Measurements from ENCODE around the gene C10orf67.
"Not testable (repeated sequence)": the region's sequence is repeated elsewhere in the genome, so short reads cannot be mapped to it uniquely, and the experiment has no call there.

The C10orf67 gene

DNA sequence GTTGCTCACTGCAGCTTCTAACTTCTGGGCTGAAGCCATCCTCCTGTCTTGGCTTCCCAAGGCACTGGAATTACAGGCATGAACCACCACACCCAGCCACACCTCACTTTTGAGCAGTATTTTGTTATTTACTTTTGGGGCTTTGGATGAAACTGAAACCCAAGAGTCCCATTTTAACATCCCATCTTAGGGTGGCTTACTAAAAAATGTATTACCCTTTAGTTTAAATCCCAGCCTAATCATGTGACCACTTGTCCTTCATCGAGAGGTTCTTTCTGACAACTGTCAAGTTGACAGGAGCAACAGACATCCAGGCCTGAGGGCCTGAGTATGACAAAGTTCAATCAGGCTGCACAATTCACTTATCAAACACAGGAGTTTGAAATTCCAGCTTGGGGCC, 33.6 kb downstream of the C10orf67 start:
- H3K27ac ChIP-seq (ENCODE audit: low read depth, low read length) = no peak overlapping the region
- H3K4me1 ChIP-seq (ENCODE audit: control insufficient read depth in 5 of 5, insufficient read depth in 5 of 5, low read length in 5 of 5) = peaks cover 0 to 3% (median 0%) of the 10 kb centered on the region in 5 donors
- no peaks in the 10 kb centered on the region for H3K36me3 ChIP-seq (ENCODE audit: control insufficient read depth in 5 of 5, insufficient read depth in 5 of 5, low read length in 5 of 5)
- no peak overlapping the region for H3K4me3 ChIP-seq (ENCODE audit: low read depth in 1 of 5, low read length in 5 of 5)
- peaks cover 0 to 3% (median 0%) of the 10 kb centered on the region in 5 donors for H3K27me3 ChIP-seq (ENCODE audit: control insufficient read depth in 5 of 5, insufficient read depth in 4 of 5, low read length in 5 of 5)
- no peaks in the 10 kb centered on the region for H3K9me3 ChIP-seq (ENCODE audit: control insufficient read depth in 5 of 5, low read length in 5 of 5)
- no peak overlapping the region for H3K9ac ChIP-seq (ENCODE audit: low read length in 5 of 5)

DNA sequence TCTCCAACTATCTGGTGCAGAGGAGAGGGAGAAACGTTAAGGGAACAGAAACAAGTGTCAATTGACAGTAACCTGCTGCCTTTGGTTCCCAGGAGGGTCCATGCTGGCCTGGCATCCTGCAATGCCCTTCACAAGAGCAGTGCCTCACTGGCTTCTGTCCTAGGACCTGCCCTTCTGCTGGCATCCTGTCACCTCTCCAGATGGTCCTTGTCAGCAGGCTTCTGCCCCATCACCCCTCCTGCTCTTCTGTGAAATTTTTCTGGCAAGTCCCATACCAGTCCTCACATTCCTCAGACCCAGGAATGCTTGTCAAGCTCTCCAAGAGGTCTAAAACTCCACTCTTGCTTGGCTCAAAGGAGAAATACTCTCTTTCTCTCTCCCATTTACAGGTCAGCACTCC, 34.2 kb downstream of the C10orf67 start:
- Histone ChIP-seq H3K9me3 (ENCODE audit: control insufficient read depth in 5 of 5, low read length in 5 of 5) (no peaks in the 10 kb centered on the region), H3K4me1 (ENCODE audit: control insufficient read depth in 5 of 5, insufficient read depth in 5 of 5, low read length in 5 of 5) (peaks cover 0 to 3% (median 0%) of the 10 kb centered on the region in 5 donors), H3K9ac (ENCODE audit: low read length in 5 of 5) (no peak overlapping the region), H3K4me3 (ENCODE audit: low read depth in 1 of 5, low read length in 5 of 5) (no peak overlapping the region), H3K36me3 (ENCODE audit: control insufficient read depth in 5 of 5, insufficient read depth in 5 of 5, low read length in 5 of 5) (no peaks in the 10 kb centered on the region), H3K27ac (ENCODE audit: low read depth, low read length) (no peak overlapping the region), H3K27me3 (ENCODE audit: control insufficient read depth in 5 of 5, insufficient read depth in 4 of 5, low read length in 5 of 5) (peaks cover 0 to 3% (median 0%) of the 10 kb centered on the region in 5 donors)

DNA sequence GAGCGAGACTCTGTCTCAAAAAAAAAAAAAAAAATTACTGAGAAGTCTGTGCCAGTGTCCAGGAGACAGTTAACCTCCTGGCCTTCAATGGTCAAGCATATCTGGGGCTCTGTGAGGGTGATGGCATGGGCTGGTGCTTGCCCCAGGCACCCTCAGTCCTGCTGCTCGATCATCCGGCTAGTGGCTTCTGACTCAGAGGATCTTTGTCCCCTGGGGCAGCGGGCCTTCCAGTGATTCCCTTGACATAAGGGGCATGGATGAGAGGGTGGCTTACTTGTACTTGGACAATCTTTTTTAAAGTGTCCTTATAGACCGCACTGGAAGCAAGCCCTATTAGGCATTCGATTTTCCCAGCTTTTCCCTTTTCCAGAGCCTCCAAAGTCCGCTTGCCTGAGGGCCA, 44.6 kb downstream of the C10orf67 start:
- H3K9ac ChIP-seq (ENCODE audit: low read length in 5 of 5); H3K4me1 ChIP-seq (ENCODE audit: control insufficient read depth in 5 of 5, insufficient read depth in 5 of 5, low read length in 5 of 5); H3K36me3 ChIP-seq (ENCODE audit: control insufficient read depth in 5 of 5, insufficient read depth in 5 of 5, low read length in 5 of 5); H3K27me3 ChIP-seq (ENCODE audit: control insufficient read depth in 5 of 5, insufficient read depth in 4 of 5, low read length in 5 of 5); H3K9me3 ChIP-seq (ENCODE audit: control insufficient read depth in 5 of 5, low read length in 5 of 5); H3K27ac ChIP-seq (ENCODE audit: low read depth, low read length); H3K4me3 ChIP-seq (ENCODE audit: low read depth in 1 of 5, low read length in 5 of 5): not testable (repeated sequence)

DNA sequence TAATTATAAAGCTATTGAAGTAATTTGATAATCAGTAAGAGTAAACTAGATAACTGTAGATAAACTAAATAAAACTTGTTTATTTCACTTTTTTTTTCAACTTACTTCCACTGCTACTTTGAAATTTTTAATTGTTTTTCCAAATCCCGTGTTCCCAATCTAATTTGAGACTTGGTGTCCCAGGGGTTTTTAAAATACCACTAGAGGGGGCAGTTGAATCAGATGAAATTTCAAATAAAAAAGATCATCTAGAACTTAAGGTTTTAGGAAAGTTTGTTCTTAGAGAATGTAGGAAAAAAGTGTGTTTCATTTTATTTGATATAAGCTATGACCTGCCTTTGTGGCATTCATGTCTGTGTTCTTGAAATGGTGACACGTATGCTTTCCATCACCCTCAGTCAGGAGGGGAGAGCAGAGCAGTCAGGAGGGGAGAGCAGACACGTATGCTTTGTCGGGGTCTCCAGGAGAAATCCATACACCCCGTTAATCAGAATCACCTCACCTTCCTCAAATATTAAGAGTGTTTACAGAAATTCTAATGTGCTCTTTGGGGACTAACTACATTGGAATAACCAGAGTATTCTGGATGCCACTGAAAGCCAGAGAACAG, 49.9 kb downstream of the C10orf67 start:
- Histone ChIP-seq H3K27me3 (ENCODE audit: control insufficient read depth in 5 of 5, insufficient read depth in 4 of 5, low read length in 5 of 5) (peaks cover 0 to 20% (median 4%) of the 10 kb centered on the region in 5 donors), H3K4me3 (ENCODE audit: low read depth in 1 of 5, low read length in 5 of 5) (no peak overlapping the region), H3K9me3 (ENCODE audit: control insufficient read depth in 5 of 5, low read length in 5 of 5) (no peaks in the 10 kb centered on the region), H3K4me1 (ENCODE audit: control insufficient read depth in 5 of 5, insufficient read depth in 5 of 5, low read length in 5 of 5) (no peaks in the 10 kb centered on the region), H3K9ac (ENCODE audit: low read length in 5 of 5) (no peak overlapping the region), H3K36me3 (ENCODE audit: control insufficient read depth in 5 of 5, insufficient read depth in 5 of 5, low read length in 5 of 5) (no peaks in the 10 kb centered on the region), H3K27ac (ENCODE audit: low read depth, low read length) (no peak overlapping the region)

DNA sequence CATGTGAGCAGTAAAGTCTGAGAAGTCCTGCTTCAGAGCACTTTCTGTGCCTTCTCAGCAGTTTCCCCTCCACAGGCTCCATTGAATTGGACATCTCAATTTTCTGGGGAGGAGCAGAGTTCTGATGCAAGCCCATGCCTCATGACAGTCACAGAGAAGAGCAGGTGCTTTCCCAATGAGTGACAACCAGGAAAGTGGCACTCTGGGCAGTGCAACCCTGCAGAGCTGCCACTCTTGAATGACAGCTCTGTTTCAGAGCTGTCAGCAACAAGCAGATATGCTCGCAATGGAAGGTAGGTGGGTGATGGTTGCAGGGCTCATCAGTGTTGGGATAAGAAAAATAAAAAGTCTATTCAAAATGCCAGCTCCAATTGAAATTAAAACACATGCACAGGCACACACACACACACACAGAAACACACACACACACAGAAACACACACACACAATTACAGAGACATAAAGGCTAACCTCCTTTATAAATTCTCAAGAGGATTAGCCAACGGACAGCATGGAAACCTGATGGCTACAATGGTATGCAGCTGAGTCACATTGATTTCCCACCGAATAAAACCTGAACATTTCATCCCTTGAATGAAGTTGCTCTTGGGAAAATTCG, 50.5 kb downstream of the C10orf67 start:
- Histone ChIP-seq H3K9ac (ENCODE audit: low read length in 5 of 5) (no peak overlapping the region), H3K4me1 (ENCODE audit: control insufficient read depth in 5 of 5, insufficient read depth in 5 of 5, low read length in 5 of 5) (no peaks in the 10 kb centered on the region), H3K27me3 (ENCODE audit: control insufficient read depth in 5 of 5, insufficient read depth in 4 of 5, low read length in 5 of 5) (peaks cover 0 to 20% (median 4%) of the 10 kb centered on the region in 5 donors), H3K9me3 (ENCODE audit: control insufficient read depth in 5 of 5, low read length in 5 of 5) (no peaks in the 10 kb centered on the region), H3K27ac (ENCODE audit: low read depth, low read length) (no peak overlapping the region), H3K36me3 (ENCODE audit: control insufficient read depth in 5 of 5, insufficient read depth in 5 of 5, low read length in 5 of 5) (no peaks in the 10 kb centered on the region), H3K4me3 (ENCODE audit: low read depth in 1 of 5, low read length in 5 of 5) (no peak overlapping the region)

DNA sequence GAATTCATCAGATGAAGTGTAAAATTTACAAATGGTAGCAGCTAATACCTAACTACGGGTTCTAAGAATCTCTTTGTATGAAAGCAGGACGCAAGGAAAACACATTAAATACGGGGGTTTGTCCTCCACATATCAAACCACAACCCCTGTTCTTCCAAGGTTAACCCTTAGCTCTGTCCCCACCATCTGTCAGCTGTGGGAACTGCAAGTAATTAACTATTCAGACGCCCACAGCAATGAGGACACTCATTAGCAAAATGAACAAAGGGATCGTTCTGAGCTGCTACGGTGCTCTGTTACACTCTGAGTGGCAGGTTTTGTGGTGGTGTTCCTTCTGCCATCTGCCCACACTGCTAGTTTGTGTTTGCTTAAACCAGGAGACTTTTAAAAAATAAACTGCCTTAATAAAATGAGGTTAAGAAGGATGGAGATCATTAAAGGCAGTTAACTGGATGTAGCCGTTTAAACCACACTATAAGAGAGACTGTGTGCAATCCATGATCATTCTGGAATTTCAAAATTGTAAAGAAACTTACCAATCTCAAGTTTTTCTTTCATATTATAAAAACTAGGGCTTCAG, 51.4 kb downstream of the C10orf67 start:
- Histone ChIP-seq H3K4me1 (ENCODE audit: control insufficient read depth in 5 of 5, insufficient read depth in 5 of 5, low read length in 5 of 5) (no peaks in the 10 kb centered on the region), H3K27ac (ENCODE audit: low read depth, low read length) (no peak overlapping the region), H3K9me3 (ENCODE audit: control insufficient read depth in 5 of 5, low read length in 5 of 5) (no peaks in the 10 kb centered on the region)

DNA sequence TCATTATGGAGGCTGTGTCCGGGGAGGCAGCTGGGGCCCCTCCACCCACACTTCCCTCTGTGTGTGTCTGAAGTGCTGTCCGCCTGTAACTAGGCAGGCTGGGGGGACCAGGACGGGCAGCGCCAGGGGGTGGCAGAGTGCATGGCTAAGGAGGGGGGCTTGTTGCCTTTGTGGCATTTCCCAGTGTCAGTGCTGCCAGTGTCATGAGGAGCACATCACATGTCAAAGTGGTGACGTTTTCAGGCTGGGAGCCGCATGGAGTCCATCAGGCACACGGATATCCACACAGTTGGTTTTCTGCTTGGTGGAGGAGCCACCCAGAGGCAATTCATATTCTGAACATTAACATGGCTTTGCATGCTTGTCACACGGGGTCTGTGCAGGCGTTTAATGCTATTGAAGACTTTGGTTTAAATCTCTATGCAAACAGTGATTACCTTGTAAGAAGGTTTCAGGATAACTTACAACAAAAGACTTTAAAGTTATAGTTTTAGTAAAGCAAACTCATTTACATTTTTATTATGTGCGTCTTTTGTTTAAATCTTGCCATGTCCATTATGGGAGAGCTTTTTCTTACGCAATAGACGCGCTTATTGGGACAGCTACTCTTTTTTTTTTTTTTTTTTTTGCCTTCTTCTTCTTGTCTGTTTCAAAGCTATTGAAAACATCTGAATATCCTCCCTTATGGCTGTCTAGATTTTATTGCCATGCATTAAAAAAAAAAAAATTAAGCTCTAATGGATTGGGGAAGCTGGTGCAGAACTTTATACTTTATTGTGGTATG, 52.9 kb downstream of the C10orf67 start:
- Histone ChIP-seq H3K27ac (ENCODE audit: low read depth, low read length) (no peak overlapping the region), H3K9ac (ENCODE audit: low read length in 5 of 5) (no peak overlapping the region), H3K4me3 (ENCODE audit: low read depth in 1 of 5, low read length in 5 of 5) (no peak overlapping the region), H3K9me3 (ENCODE audit: control insufficient read depth in 5 of 5, low read length in 5 of 5) (peaks cover 0 to 2% (median 0%) of the 10 kb centered on the region in 5 donors), H3K36me3 (ENCODE audit: control insufficient read depth in 5 of 5, insufficient read depth in 5 of 5, low read length in 5 of 5) (no peaks in the 10 kb centered on the region), H3K4me1 (ENCODE audit: control insufficient read depth in 5 of 5, insufficient read depth in 5 of 5, low read length in 5 of 5) (no peaks in the 10 kb centered on the region), H3K27me3 (ENCODE audit: control insufficient read depth in 5 of 5, insufficient read depth in 4 of 5, low read length in 5 of 5) (peaks cover 0 to 20% (median 4%) of the 10 kb centered on the region in 5 donors)

More for the DNA sequence above, 51.4 kb downstream of the C10orf67 start:
- H3K4me3 ChIP-seq (ENCODE audit: low read depth in 1 of 5, low read length in 5 of 5) = no peak overlapping the region
- no peaks in the 10 kb centered on the region for H3K36me3 ChIP-seq (ENCODE audit: control insufficient read depth in 5 of 5, insufficient read depth in 5 of 5, low read length in 5 of 5)
- no peak overlapping the region for H3K9ac ChIP-seq (ENCODE audit: low read length in 5 of 5)
- H3K27me3 ChIP-seq (ENCODE audit: control insufficient read depth in 5 of 5, insufficient read depth in 4 of 5, low read length in 5 of 5) = peaks cover 0 to 20% (median 4%) of the 10 kb centered on the region in 5 donors

DNA sequence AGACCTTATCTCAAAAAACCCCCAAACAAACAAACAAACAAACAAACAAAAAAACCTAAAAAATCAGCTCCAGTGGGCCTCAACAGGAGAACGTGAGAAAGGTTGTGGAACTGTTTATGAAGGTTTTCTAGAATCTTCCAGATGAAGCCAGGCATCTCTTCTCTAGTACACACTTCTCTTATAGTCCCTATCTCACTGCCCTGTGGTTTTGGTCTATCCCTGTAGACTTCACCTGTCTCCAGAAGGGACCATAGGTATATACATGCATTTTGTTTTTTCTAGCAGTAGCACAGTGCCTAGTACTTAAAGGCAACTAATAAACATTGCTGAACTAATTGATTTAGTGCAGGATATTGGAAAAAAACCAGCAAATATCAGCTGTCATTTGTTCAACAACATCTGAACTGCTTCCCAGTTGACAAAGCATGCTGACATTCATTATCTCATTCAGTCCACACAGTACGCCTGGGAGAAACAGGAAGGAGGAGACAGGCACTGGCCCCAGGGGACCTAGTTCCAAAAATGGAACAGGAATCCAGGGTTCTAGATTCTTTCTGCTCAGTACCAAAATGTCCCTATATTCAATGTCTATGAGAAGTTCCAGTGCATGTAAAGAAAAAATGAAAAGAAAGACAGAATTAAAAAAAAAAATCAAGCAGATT, 59.8 kb downstream of the C10orf67 start:
- peaks cover 0 to 2% (median 0%) of the 10 kb centered on the region in 5 donors for H3K9me3 ChIP-seq (ENCODE audit: control insufficient read depth in 5 of 5, low read length in 5 of 5)
- H3K4me1 ChIP-seq (ENCODE audit: control insufficient read depth in 5 of 5, insufficient read depth in 5 of 5, low read length in 5 of 5) = no peaks in the 10 kb centered on the region
- no peak overlapping the region for H3K4me3 ChIP-seq (ENCODE audit: low read depth in 1 of 5, low read length in 5 of 5)
- H3K27ac ChIP-seq (ENCODE audit: low read depth, low read length) = no peak overlapping the region
- H3K27me3 ChIP-seq (ENCODE audit: control insufficient read depth in 5 of 5, insufficient read depth in 4 of 5, low read length in 5 of 5) = peaks cover 0 to 5% (median 0%) of the 10 kb centered on the region in 5 donors
- H3K36me3 ChIP-seq (ENCODE audit: control insufficient read depth in 5 of 5, insufficient read depth in 5 of 5, low read length in 5 of 5) = no peaks in the 10 kb centered on the region
- no peak overlapping the region for H3K9ac ChIP-seq (ENCODE audit: low read length in 5 of 5)

DNA sequence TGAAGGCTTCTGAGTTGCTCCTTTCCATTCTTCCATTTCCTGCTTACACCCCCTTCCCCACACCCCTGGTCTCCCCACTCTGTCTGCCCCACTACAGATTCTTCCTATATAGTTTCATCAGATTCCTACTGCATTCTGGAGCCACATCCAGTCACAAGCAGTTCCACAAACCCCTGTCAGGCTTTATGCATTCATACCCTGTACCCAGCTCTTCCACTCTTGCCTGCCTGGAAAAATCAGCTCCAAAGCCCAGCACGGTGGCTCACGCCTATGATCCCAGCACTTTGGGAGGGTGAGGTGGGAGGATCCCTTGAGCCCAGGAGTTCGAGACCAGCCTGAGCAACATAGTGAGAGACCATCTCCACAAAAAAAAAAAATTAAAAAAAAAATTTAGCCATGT, 60.4 kb downstream of the C10orf67 start:
- H3K27ac ChIP-seq (ENCODE audit: low read depth, low read length) = no peak overlapping the region
- H3K4me1 ChIP-seq (ENCODE audit: control insufficient read depth in 5 of 5, insufficient read depth in 5 of 5, low read length in 5 of 5) = no peaks in the 10 kb centered on the region
- H3K9ac ChIP-seq (ENCODE audit: low read length in 5 of 5) = no peak overlapping the region
- no peaks in the 10 kb centered on the region for H3K36me3 ChIP-seq (ENCODE audit: control insufficient read depth in 5 of 5, insufficient read depth in 5 of 5, low read length in 5 of 5)
- H3K9me3 ChIP-seq (ENCODE audit: control insufficient read depth in 5 of 5, low read length in 5 of 5) = peaks cover 0 to 2% (median 0%) of the 10 kb centered on the region in 5 donors
- H3K4me3 ChIP-seq (ENCODE audit: low read depth in 1 of 5, low read length in 5 of 5) = no peak overlapping the region
- H3K27me3 ChIP-seq (ENCODE audit: control insufficient read depth in 5 of 5, insufficient read depth in 4 of 5, low read length in 5 of 5) = peaks cover 0 to 5% (median 2%) of the 10 kb centered on the region in 5 donors

All from subcutaneous abdominal adipose tissue (tissue), 5 donors.